Activated gamma-delta T cell treated with Interleukin-2 at 50 U/mL for 16 hours (primary cell): Measurements from ENCODE around the gene ADGRL1.
"Not testable (repeated sequence)": the region's sequence is repeated elsewhere in the genome, so short reads cannot be mapped to it uniquely, and the experiment has no call there.

ENCODE experiments used
- DNase-seq: peaks from one replicate; pipeline ENCODE4 v3.0.0-alpha.2; 2020

ADGRL1 gene

GRCh38 chr19:14186684-14187083, 19.3 kb downstream of the ADGRL1 start:
- not testable (repeated sequence) for DNase-seq

GRCh38 chr19:14185691-14186090, 20.3 kb downstream of the ADGRL1 start:
- DNase-seq, result not testable (repeated sequence)

- DNase-seq, result no peak
Measured at GRCh38 chr19:14185158-14185557, 20.8 kb downstream of the ADGRL1 start.

- DNase-seq, result no peak
Measured at GRCh38 chr19:14183741-14184350, 22.1 kb downstream of the ADGRL1 start.

GRCh38 chr19:14182476-14182875, 23.5 kb downstream of the ADGRL1 start:
- DNase-seq, result no peak

GRCh38 chr19:14181906-14182305, 24.1 kb downstream of the ADGRL1 start:
- no peak for DNase-seq

GRCh38 chr19:14181199-14181598, 24.8 kb downstream of the ADGRL1 start:
- DNase-seq, result not testable (repeated sequence)

GRCh38 chr19:14177496-14178074, 28.4 kb downstream of the ADGRL1 start:
- DNase-seq, result no peak

GRCh38 chr19:14175351-14175792, 30.6 kb downstream of the ADGRL1 start:
- DNase-seq, result no peak

- no peak for DNase-seq
Measured at GRCh38 chr19:14174883-14175282, 31.1 kb downstream of the ADGRL1 start.

GRCh38 chr19:14168993-14169392, 37.0 kb downstream of the ADGRL1 start:
- no peak for DNase-seq

GRCh38 chr19:14168259-14168972, 37.6 kb downstream of the ADGRL1 start:
- DNase-seq, result no peak

- peak; percentile 44 for DNase-seq
Measured at GRCh38 chr19:14167576-14168138, 38.3 kb downstream of the ADGRL1 start.

GRCh38 chr19:14166999-14167575, 38.9 kb downstream of the ADGRL1 start:
- no peak for DNase-seq

- peak; percentile 28 for DNase-seq
Measured at GRCh38 chr19:14165990-14166830, 39.8 kb downstream of the ADGRL1 start.

GRCh38 chr19:14164724-14165493, 41.1 kb downstream of the ADGRL1 start:
- DNase-seq, result no peak

- no peak for DNase-seq
Measured at GRCh38 chr19:14164082-14164481, 41.9 kb downstream of the ADGRL1 start.

GRCh38 chr19:14162871-14163297, 43.1 kb downstream of the ADGRL1 start:
- DNase-seq, result no peak

GRCh38 chr19:14161305-14161704, 44.7 kb downstream of the ADGRL1 start:
- no peak for DNase-seq

GRCh38 chr19:14160017-14160703, 45.8 kb downstream of the ADGRL1 start:
- DNase-seq, result no peak

- no peak for DNase-seq
Measured at GRCh38 chr19:14159059-14159458, 46.9 kb downstream of the ADGRL1 start.
